ENCODE results near the gene WNT5B. TPM values are rescaled to one million over a fixed set of nuclear protein-coding genes. Genes with fewer than 3 reads are reported as not detected.

The WNT5B gene
- total RNA-seq, 2 experiments from 2014 or later = 0.86 to 14.7 TPM

- H3K79me2 ChIP-seq (ENCODE audit: insufficient read depth, low read depth, low read length) = no peaks in the 10 kb centered on the region
- H3K9me2 ChIP-seq (ENCODE audit: insufficient read depth, low read length) = no peaks in the 10 kb centered on the region
- H3K4me2 ChIP-seq (ENCODE audit: low read length) = no peak overlapping the region
- ChIA-PET CTCF (ENCODE audit: unreplicated experiment) (no interaction called here), POLR2A (interaction anchor here (0.7 kb wide), 1 partner anchor 703 kb away, joined by 4 read pairs; no protein-coding TSS in a partner anchor)
- no peak overlapping the region for H2AFZ ChIP-seq (ENCODE audit: low read length)
- BruUV-seq (replicated peaks) = no TSS peak
- no peak overlapping the region for H3K27ac ChIP-seq (ENCODE audit: low read depth, low read length, poor library complexity, severe bottlenecking)
- H3K9me3 ChIP-seq (ENCODE audit: low read length) = no peaks in the 10 kb centered on the region
- TF ChIP-seq CTCF (conservative IDR thresholded peaks at IDR 0.05; ENCODE audit: low read length) (no peak), EZH2phosphoT487 (IDR thresholded peaks at IDR 0.05; ENCODE audit: borderline replicate concordance, low read depth, low read length) (no peak)
- intact Hi-C loops (cut with micrococcal nuclease; ENCODE audit: unreplicated experiment) = no loop called here
- no peak overlapping the region for H3K4me3 ChIP-seq (ENCODE audit: low read depth, low read length, poor library complexity, severe bottlenecking)
- H3K4me1 ChIP-seq (ENCODE audit: insufficient read depth, low read length, poor library complexity, severe bottlenecking) = peaks cover 9% of the 10 kb centered on the region
- DNase-seq (ENCODE audit: low spot score) = no peak
- H3K36me3 ChIP-seq (ENCODE audit: insufficient read depth, low read length) = no peaks in the 10 kb centered on the region
- no peaks in the 10 kb centered on the region for H4K20me1 ChIP-seq (ENCODE audit: insufficient read depth, low read length)
These were observed 34.6 kb downstream of the WNT5B start for GRCh38 chr12:1663440-1664132.

- no peak overlapping the region for H3K4me3 ChIP-seq (ENCODE audit: low read depth, low read length, poor library complexity, severe bottlenecking)
- no peak overlapping the region for H2AFZ ChIP-seq (ENCODE audit: low read length)
- no TSS peak for BruUV-seq (replicated peaks)
- peaks cover 15% of the 10 kb centered on the region for H3K4me1 ChIP-seq (ENCODE audit: insufficient read depth, low read length, poor library complexity, severe bottlenecking)
- CTCF ChIA-PET (ENCODE audit: unreplicated experiment) = no interaction called here
- H3K4me2 ChIP-seq (ENCODE audit: low read length) = no peak overlapping the region
- H3K27ac ChIP-seq (ENCODE audit: low read depth, low read length, poor library complexity, severe bottlenecking) = no peak overlapping the region
- no peaks in the 10 kb centered on the region for H3K9me3 ChIP-seq (ENCODE audit: low read length)
- POLR2A ChIA-PET = interaction anchor here (0.6 kb wide), 1 partner anchor 102 kb away, joined by 3 read pairs; no protein-coding TSS in a partner anchor
- no peaks in the 10 kb centered on the region for H3K79me2 ChIP-seq (ENCODE audit: insufficient read depth, low read depth, low read length)
- H3K36me3 ChIP-seq (ENCODE audit: insufficient read depth, low read length) = no peaks in the 10 kb centered on the region
- DNase-seq (ENCODE audit: low spot score) = no peak
- H3K9me2 ChIP-seq (ENCODE audit: insufficient read depth, low read length) = no peaks in the 10 kb centered on the region
- no peak for TF ChIP-seq EZH2phosphoT487 (IDR thresholded peaks at IDR 0.05; ENCODE audit: borderline replicate concordance, low read depth, low read length)
- no peak for TF ChIP-seq CTCF (conservative IDR thresholded peaks at IDR 0.05; ENCODE audit: low read length)
- intact Hi-C loops (cut with micrococcal nuclease; ENCODE audit: unreplicated experiment) = no loop called here
- H4K20me1 ChIP-seq (ENCODE audit: insufficient read depth, low read length) = no peaks in the 10 kb centered on the region
These were observed 36.3 kb downstream of the WNT5B start for GRCh38 chr12:1665366-1665765.

- BruUV-seq (replicated peaks) = no TSS peak
- intact Hi-C loops (cut with micrococcal nuclease; ENCODE audit: unreplicated experiment) = no loop called here
- no peak overlapping the region for H3K4me2 ChIP-seq (ENCODE audit: low read length)
- H3K4me1 ChIP-seq (ENCODE audit: insufficient read depth, low read length, poor library complexity, severe bottlenecking) = peaks cover 15% of the 10 kb centered on the region
- TF ChIP-seq CTCF (conservative IDR thresholded peaks at IDR 0.05; ENCODE audit: low read length) (0 out of 2 replicates have a peak, but pooled peaks have one; percentile 11), EZH2phosphoT487 (IDR thresholded peaks at IDR 0.05; ENCODE audit: borderline replicate concordance, low read depth, low read length) (no peak)
- no peaks in the 10 kb centered on the region for H3K9me2 ChIP-seq (ENCODE audit: insufficient read depth, low read length)
- H4K20me1 ChIP-seq (ENCODE audit: insufficient read depth, low read length) = no peaks in the 10 kb centered on the region
- no peaks in the 10 kb centered on the region for H3K9me3 ChIP-seq (ENCODE audit: low read length)
- no peaks in the 10 kb centered on the region for H3K79me2 ChIP-seq (ENCODE audit: insufficient read depth, low read depth, low read length)
- no peak overlapping the region for H3K4me3 ChIP-seq (ENCODE audit: low read depth, low read length, poor library complexity, severe bottlenecking)
- no peak for DNase-seq (ENCODE audit: low spot score)
- ChIA-PET CTCF (ENCODE audit: unreplicated experiment) (no interaction called here), POLR2A (interaction anchor here (0.5 kb wide), 1 partner anchor 25 kb away, joined by 3 read pairs; no protein-coding TSS in a partner anchor)
- no peak overlapping the region for H3K27ac ChIP-seq (ENCODE audit: low read depth, low read length, poor library complexity, severe bottlenecking)
- no peaks in the 10 kb centered on the region for H3K36me3 ChIP-seq (ENCODE audit: insufficient read depth, low read length)
- no peak overlapping the region for H2AFZ ChIP-seq (ENCODE audit: low read length)
These were observed 37.2 kb downstream of the WNT5B start for GRCh38 chr12:1666215-1666614.
